Body of pancreas (tissue), 4 donors: Measurements from ENCODE around the gene RHBDL1. TPM values are rescaled to one million over a fixed set of nuclear protein-coding genes. Genes with fewer than 3 reads are reported as not detected.

Experiments
- ATAC-seq: fragments of 150-250 bp; one replicate; pipeline ENCODE4 v1.9.1; 2016
- DNase-seq, 4 donors: peaks; one replicate each; pipeline ENCODE4 v3.0.0-alpha.2; 2019
- H3K27ac ChIP-seq, 4 donors: fragments of 200-600 bp; sonication (generic); 1 replicate in 3 of 4; 2 replicates in 1 of 4; pipeline versions ENCODE4 v1.5.1 to v1.6.1; 2016 to 2019; ENCODE audit warnings: mild to moderate bottlenecking in 1 of 4, mixed read lengths in 1 of 4, moderate library complexity in 1 of 4
- H3K27me3 ChIP-seq, 2 donors: fragments of 200-600 bp; sonication (generic); one replicate each; pipeline ENCODE4 v1.6.0; 2016; ENCODE audit warnings: mild to moderate bottlenecking in 1 of 2
- H3K36me3 ChIP-seq, 2 donors: fragments of 200-600 bp; sonication (generic); replicated peaks in 1 of 2; 2 replicates each; pipeline ENCODE4 v1.5.1; 2016; ENCODE audit warnings: low read depth in 2 of 2; ENCODE audit not compliant: insufficient read depth in 1 of 2
- H3K4me1 ChIP-seq: fragments of 200-600 bp; sonication (generic); one replicate; pipeline ENCODE4 v1.6.0; 2016
- H3K4me3 ChIP-seq, 2 donors: fragments of 200-600 bp; sonication (generic); 1 replicate in 1 of 2; 2 replicates in 1 of 2; pipeline ENCODE4 v1.5.1; 2016 to 2019
- H3K9me3 ChIP-seq, 3 donors: fragments of 200-600 bp; sonication (generic); 1 replicate in 2 of 3; 2 replicates in 1 of 3; pipeline ENCODE4 v1.5.1; 2016
- CTCF ChIP-seq, 7 experiments: fragments of 450-650 bp in 4 of 7; fragments of 200-600 bp in 3 of 7; sonication (generic) in 3 of 7; IDR thresholded peaks; one replicate each; pipeline ENCODE4 v1.5.1; 2016 to 2019; ENCODE audit warnings: antibody characterized with exemption in 7 of 7
- POLR2A ChIP-seq, 3 donors: fragments of 450-650 bp; IDR thresholded peaks; one replicate each; pipeline ENCODE4 v1.6.1; 2016; ENCODE audit warnings: antibody characterized with exemption in 3 of 3, mild to moderate bottlenecking in 2 of 3
- WGBS, 2 donors: methylation state at CpG; one replicate each; pipeline ENCODE4 v1.1.5; 2017; 5-methylcytosine and 5-hydroxymethylcytosine counted together
- intact Hi-C: fragments of 100-400 bp; cut with DNase I; formaldehyde crosslinking; loops from one replicate; pipeline ENCODE4 v1.15.1; 2023
- total RNA-seq, 2 donors: library from RNA; depleted of rRNA; stranded (reverse); fragments of >200 nt; gene quantifications; one replicate each; pipeline ENCODE4 v1.1.0, GENCODE V29; 2016

RHBDL1 gene
- total RNA-seq, 2 donors from 2014 or later = 1.8 to 4.3 TPM

- intact Hi-C loops = no loop called here
- peak in 3 of 4 donors; percentile 42 to 58 (median 54) for DNase-seq
- H3K4me3 ChIP-seq = no peak within 1 kb of the TSS
- no peak for TF ChIP-seq POLR2A (IDR thresholded peaks at IDR 0.05)
- TF ChIP-seq CTCF (IDR thresholded peaks at IDR 0.05) = no peak
- H3K27me3 ChIP-seq = peaks cover 0 to 7% of the 10 kb centered on the region in 2 donors
- H3K4me1 ChIP-seq = peaks cover 38% of the 10 kb centered on the region
- no peaks in the 10 kb centered on the region for H3K36me3 ChIP-seq
- no peak within 1 kb of the TSS for H3K27ac ChIP-seq
- WGBS, 2 donors = 0 to 1% methylated on average over 5 to 65 of the region's 88 CpGs
- H3K9me3 ChIP-seq = no peaks in the 10 kb centered on the region
- ATAC-seq = peak; percentile 32
Observed at GRCh38 chr16:726438-727290, 51.2 kb downstream of the RHBDL1 start, which contains the start of the genes CCDC78 and HAGHL. CCDC78 (minus strand) TSS chr16:726443; CDS start chr16:726367, 76 bp downstream. HAGHL (plus strand) TSS chr16:727106; CDS start chr16:727510, 404 bp downstream.

- no peak for ATAC-seq
- peaks cover 31% of the 10 kb centered on the region for H3K4me1 ChIP-seq
- H3K4me3 ChIP-seq = no peak overlapping the region
- peaks cover 0 to 7% of the 10 kb centered on the region in 2 donors for H3K27me3 ChIP-seq
- 0 to 2% methylated on average over 4 to 59 of the region's 61 CpGs for WGBS, 2 donors
- TF ChIP-seq CTCF (IDR thresholded peaks at IDR 0.05) (no peak), POLR2A (IDR thresholded peaks at IDR 0.05) (peak in 1 of 3 donors; percentile 7)
- no peak for DNase-seq
- peaks cover 0 to 3% of the 10 kb centered on the region in 2 donors for H3K36me3 ChIP-seq
- no peak overlapping the region for H3K27ac ChIP-seq
- H3K9me3 ChIP-seq = no peaks in the 10 kb centered on the region
- intact Hi-C loops = no loop called here
Observed at GRCh38 chr16:727291-727977, 52.0 kb downstream of the RHBDL1 start.

Other genes starting within 250 kb of the RHBDL1 start
- gene CAPN15, start 148.0 kb upstream of the RHBDL1 start, total RNA-seq = 100 to 1,000 TPM in 1 of 2 donors, 10 to 100 TPM in 1; 48.0 to 104 TPM
- gene PRR35, start 115.3 kb upstream of the RHBDL1 start, total RNA-seq = not detected
- under 1 TPM in 1 of 2 donors, not detected in 1; 0.52 TPM for gene NHLRC4, start 108.7 kb upstream of the RHBDL1 start, total RNA-seq
- 10 to 100 TPM; 76.5 to 83.1 TPM for gene PIGQ, start 105.7 kb upstream of the RHBDL1 start, total RNA-seq
- gene RAB40C, start 85.6 kb upstream of the RHBDL1 start, total RNA-seq = 10 to 100 TPM; 37.2 to 41.0 TPM
- 1 to 10 TPM; 3.9 to 5.6 TPM for gene WFIKKN1, start 44.7 kb upstream of the RHBDL1 start, total RNA-seq
- gene METTL26, start 39.4 kb upstream of the RHBDL1 start, total RNA-seq = 100 to 1,000 TPM in 1 of 2 donors, 10 to 100 TPM in 1; 76.8 to 115 TPM
- 10 to 100 TPM; 41.2 to 47.5 TPM for gene MCRIP2, start 33.8 kb upstream of the RHBDL1 start, total RNA-seq
- gene WDR90, start 26.3 kb upstream of the RHBDL1 start, total RNA-seq = 100 to 1,000 TPM in 1 of 2 donors, 10 to 100 TPM in 1; 15.8 to 111 TPM
- gene RHOT2, start 7.5 kb upstream of the RHBDL1 start, total RNA-seq = 10 to 100 TPM; 65.6 to 89.0 TPM
- 100 to 1,000 TPM in 1 of 2 donors, 10 to 100 TPM in 1; 63.3 to 205 TPM for gene STUB1, start 4.7 kb downstream of the RHBDL1 start, total RNA-seq
- 100 to 1,000 TPM in 1 of 2 donors, 10 to 100 TPM in 1; 49.5 to 128 TPM for gene JMJD8, start 8.7 kb downstream of the RHBDL1 start, total RNA-seq
- gene WDR24, start 14.7 kb downstream of the RHBDL1 start, total RNA-seq = 10 to 100 TPM in 1 of 2 donors, 1 to 10 TPM in 1; 8.6 to 16.8 TPM
- 1 to 10 TPM; 1.0 to 2.3 TPM for gene FBXL16, start 30.1 kb downstream of the RHBDL1 start, total RNA-seq
- 10 to 100 TPM; 36.6 to 71.9 TPM for gene METRN, start 39.4 kb downstream of the RHBDL1 start, total RNA-seq
- 100 to 1,000 TPM in 1 of 2 donors, 10 to 100 TPM in 1; 71.6 to 189 TPM for gene ANTKMT, start 45.5 kb downstream of the RHBDL1 start, total RNA-seq
- gene CCDC78, start 50.8 kb downstream of the RHBDL1 start, total RNA-seq = not detected
- 1 to 10 TPM in 1 of 2 donors, not detected in 1; 2.6 TPM for gene HAGHL, start 51.4 kb downstream of the RHBDL1 start, total RNA-seq
- gene CIAO3, start 65.3 kb downstream of the RHBDL1 start, total RNA-seq = 10 to 100 TPM; 25.4 to 26.4 TPM
- gene MSLN, start 85.1 kb downstream of the RHBDL1 start, total RNA-seq = 1 to 10 TPM in 1 of 2 donors, not detected in 1; 2.1 TPM
- gene RPUSD1, start 112.7 kb downstream of the RHBDL1 start, total RNA-seq = 10 to 100 TPM; 19.7 to 31.3 TPM
- gene CHTF18, start 112.9 kb downstream of the RHBDL1 start, total RNA-seq = 10 to 100 TPM in 1 of 2 donors, 1 to 10 TPM in 1; 7.5 to 14.5 TPM
- gene GNG13, start 125.1 kb downstream of the RHBDL1 start, total RNA-seq = not detected